Measurements from ENCODE around the gene HEBP2.

DNA sequence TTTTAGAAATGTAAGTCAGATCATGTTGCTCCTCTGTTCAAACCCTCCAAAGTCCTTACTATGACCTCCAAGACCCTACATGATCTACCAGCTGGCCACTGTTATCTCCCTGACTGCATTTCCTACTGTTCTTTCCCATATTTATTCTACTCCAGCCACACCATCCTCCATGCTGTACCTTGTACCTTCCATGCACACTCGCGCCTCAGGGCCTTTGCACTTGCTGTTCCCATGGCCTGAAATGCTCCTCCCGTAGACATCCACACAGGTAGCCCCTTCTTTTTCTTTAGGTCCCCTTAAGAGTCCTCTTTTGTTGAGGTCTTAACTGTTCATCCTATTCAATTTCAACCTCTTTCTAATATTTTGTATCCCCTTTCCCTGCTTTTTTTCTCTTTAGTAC, 47.0 kb downstream of the HEBP2 start:
- TF ChIP-seq EZH2phosphoT487 (IDR thresholded peaks at IDR 0.05) = no peak
- TF ChIP-seq, protein P1, sequence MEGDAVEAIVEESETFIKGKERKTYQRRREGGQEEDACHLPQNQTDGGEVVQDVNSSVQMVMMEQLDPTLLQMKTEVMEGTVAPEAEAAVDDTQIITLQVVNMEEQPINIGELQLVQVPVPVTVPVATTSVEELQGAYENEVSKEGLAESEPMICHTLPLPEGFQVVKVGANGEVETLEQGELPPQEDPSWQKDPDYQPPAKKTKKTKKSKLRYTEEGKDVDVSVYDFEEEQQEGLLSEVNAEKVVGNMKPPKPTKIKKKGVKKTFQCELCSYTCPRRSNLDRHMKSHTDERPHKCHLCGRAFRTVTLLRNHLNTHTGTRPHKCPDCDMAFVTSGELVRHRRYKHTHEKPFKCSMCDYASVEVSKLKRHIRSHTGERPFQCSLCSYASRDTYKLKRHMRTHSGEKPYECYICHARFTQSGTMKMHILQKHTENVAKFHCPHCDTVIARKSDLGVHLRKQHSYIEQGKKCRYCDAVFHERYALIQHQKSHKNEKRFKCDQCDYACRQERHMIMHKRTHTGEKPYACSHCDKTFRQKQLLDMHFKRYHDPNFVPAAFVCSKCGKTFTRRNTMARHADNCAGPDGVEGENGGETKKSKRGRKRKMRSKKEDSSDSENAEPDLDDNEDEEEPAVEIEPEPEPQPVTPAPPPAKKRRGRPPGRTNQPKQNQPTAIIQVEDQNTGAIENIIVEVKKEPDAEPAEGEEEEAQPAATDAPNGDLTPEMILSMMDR (IDR thresholded peaks at IDR 0.05) = no peak
